M059J (cell line): ENCODE measurements around the gene ASIC2. TPM values are rescaled to one million over a fixed set of nuclear protein-coding genes. Genes with fewer than 3 reads are reported as not detected.

Experiments used
- DNase-seq: peaks from one replicate; pipeline ENCODE4 v3.0.0-alpha.2; 2012; ENCODE audit warnings: low read depth
- total RNA-seq: library from RNA; depleted of rRNA; stranded (reverse); fragments of >200 nt; shearing (Covaris generic); gene quantifications from 2 replicates; pipeline ENCODE4 v1.2.3, GENCODE V29; 2014

ASIC2 gene
- total RNA-seq, 1 experiment from 2014 or later, result not detected

GRCh38 chr17:33115366-33115765, 177.7 kb downstream of the ASIC2 start:
- no peak for DNase-seq

- DNase-seq, result no peak
Measured at GRCh38 chr17:33113991-33114370, 179.1 kb downstream of the ASIC2 start.

DNA sequence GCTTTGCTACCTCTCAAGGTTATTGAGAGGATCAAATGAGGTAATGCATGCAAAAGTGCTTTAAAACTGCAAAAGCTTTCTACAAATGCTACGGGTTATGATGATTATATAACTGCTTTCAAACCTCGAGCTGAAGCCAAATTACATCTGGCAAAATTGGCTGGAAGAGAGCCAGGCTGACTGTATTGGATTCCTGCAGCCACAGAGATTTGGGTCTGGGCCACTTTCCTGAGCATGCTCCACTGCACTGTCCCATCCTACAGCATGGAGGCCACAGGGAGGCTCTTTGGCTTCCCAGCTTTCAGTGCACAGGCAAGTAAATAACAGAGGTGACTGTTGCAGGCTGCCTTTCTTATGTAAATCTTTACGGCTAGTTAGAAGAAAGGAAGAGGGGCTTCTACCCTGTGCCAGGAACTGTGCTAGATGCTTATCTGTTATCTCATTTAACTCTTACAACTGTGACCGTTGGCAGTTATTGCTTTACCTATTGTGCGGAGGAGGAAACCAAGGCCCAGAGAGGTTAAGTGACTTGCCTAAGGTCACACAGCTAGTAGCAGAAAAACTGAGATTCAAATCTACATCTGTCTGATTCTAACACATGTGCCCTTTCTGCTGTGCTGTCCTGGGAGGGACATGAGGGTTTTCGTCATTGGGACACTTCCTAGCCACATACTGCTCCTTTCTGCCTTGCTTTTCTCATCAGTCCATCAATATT, 179.7 kb downstream of the ASIC2 start:
- DNase-seq, result peak; percentile 7

DNA sequence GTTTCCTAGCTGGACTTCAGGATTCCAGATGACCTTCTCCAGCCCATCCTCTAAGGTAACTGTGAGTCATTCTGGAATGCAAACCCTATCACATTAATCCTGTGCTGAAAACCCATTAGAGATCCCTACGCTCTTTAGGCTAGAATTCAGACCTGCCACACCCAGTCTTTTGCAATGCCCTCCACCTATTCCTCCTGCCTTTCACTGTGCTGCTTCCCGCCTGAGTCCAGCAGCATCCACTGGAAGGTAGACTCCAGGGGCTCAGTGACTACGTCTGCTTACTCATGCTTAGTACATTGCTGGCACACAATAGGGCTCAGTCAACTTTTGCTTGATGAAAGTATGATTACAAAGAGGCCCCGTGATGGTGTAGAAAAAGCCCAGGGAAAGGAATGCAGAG, 180.3 kb downstream of the ASIC2 start:
- DNase-seq, result peak; percentile 26

DNA sequence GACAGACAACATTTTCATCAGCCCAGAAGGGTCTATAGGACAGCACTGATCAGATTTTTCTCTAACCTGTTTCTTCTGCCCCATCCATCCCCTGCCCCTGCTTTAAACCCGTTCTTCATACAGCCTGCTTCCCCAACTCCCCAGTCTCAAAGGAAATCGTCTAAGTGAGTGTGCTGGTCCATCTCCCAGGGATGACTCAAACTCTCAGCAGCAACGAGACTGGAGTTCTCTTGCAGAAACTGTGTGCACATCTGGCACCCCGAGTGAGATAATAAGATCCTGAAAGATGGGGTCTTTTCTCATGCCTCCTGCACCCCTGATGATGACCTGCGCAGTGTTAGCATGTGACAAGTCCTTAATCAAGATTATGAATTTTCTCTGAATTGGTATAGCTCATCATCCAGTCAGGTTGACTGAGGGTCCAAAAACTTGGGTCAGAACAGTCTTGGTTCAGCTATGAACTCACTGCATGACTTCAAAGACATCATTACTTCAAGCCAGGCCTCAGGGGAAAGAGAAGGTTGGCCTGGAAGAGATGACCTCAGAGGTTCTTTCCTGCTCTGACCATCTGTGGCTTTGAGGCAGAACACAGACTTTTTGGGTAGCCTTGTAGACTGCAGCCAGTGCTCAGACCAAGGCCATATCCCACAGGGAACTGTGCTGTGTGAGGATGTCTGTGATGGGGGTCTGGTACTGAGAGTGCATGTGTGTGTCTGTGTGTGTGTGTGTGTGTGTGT, 183.6 kb downstream of the ASIC2 start:
- DNase-seq, result no peak

DNA sequence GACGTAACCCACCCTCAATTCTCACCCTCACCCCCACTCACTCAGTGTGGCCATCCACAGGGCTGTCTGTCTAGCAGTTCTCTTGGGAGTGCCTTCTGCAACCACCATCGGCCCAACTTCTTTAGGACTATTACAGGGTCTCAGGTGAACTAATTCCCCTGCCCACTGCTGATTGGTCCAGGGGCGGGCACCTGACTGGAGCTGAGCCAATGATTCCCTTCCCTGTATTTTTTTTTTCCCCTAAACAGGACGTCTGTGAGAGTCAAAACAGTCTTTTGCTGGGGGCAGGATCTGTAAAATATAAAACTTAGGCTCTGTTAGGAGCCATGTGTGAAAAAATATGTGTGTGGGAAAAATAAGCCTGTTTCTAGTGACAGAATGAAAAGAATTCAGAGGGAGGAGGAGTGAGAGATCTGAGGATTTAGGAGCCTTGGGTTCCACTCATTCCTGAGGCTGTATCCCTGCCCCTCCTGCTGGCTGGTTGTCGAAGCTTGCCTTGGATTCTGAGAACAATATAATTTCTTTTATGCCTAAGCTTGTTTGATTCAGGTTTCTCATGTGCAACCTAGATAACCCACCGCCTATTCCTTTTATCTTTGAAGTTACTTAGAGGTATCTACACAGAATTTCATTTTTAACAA, 186.4 kb downstream of the ASIC2 start:
- no peak for DNase-seq

DNA sequence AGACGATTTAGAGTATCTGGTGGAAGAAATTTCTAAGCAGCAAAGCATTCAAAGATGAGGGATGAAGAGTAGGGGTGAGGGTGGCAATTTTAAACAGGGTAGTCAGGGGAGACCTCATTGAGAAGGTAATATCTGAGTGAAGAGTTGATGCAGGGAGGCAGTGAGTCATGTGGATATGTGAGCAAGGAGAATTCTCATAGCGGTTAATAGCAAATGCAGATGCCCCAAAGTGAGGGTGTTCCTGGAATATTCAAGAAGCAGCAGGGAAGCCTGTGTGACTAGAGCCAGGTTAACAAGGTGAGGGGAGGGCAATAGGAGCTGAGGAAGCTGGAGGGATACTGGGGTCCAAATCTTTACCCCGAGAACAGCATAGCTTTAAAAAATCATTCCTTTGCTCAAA, 187.2 kb downstream of the ASIC2 start:
- no peak for DNase-seq

DNA sequence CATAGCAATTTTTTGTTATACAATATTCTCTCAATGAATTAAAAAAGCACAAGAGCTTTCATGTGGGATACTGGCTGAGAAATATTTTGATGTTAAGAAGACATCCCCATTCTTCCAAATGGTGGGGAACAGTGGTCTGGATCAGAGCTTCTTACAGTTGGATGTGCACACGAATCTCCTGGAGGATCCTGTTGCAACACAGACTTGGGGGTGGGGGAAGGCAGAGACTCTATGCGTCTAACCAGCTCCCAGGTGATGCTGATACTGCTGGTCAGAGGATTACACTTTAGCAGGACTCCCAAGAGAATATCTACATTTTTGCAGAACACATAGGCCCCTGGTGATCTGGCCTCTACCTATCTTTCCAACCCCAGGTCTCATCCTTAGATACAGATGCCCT, 193.2 kb downstream of the ASIC2 start:
- no peak for DNase-seq

DNA sequence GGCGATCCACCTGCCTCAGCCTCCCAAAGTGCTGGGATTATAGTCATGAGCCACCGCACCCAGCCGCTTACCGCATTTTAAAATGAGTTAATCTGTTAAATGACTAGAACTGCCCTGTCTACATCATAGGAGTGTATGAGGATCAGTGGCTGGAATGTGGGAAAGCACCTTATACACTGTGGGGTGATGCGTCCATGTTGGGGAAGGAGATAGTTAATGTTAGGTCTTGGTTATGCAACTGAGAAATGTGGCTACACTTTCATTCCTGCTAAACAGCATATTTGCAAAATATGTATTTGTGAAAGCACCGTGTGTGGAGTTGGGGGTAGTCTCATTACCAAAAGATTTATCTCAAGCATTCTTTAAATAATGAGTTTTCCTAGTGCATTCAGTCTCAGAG, 193.8 kb downstream of the ASIC2 start:
- no peak for DNase-seq

DNA sequence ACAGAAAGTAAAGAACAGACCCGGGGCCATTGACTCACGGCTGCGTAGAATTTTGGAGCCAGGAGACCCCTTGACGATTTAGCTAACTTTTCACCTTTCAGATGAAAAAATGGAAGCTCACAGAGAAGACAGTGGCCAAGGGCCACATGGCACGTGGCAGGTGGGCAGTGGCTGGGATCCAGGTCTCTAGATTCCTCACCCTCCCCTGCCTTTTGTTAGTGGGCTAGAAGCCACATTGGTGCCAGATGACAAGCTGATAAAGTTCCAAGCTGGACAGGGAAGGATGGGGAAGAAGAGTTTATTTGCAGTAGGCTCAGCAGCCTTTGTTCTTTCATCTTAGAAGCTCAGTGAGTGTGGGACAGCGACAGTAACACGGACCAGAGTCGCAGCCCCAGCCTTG, 195.7 kb downstream of the ASIC2 start:
- no peak for DNase-seq

GRCh38 chr17:33096161-33096560, 196.9 kb downstream of the ASIC2 start:
- no peak for DNase-seq

DNA sequence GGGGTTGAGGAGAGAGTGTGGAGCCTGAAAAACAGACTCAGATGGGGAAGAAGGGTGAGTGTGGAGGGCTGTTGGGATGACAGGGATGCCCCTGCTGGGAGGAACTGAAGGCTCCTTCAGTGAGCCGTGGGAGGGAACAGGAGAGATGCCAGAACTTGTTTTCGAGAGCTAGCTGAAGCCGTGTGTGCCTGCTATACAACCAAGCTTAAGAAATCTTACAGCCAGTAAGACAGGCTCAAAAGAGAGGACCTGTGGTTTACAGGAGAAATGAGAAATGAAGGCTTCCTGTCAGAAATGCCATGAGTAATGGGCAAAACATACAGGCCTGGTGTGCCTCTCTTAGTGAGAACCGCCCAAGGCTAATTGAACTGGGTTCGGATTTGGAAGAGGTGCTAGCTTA, 201.8 kb downstream of the ASIC2 start:
- DNase-seq, result peak; percentile 46

- peak; percentile 3 for DNase-seq
Measured at GRCh38 chr17:33090806-33091205, 202.3 kb downstream of the ASIC2 start.

GRCh38 chr17:33086878-33087277, 206.2 kb downstream of the ASIC2 start:
- DNase-seq, result no peak

GRCh38 chr17:33086041-33086440, 207.1 kb downstream of the ASIC2 start:
- DNase-seq, result no peak

GRCh38 chr17:33085256-33085655, 207.8 kb downstream of the ASIC2 start:
- DNase-seq, result no peak

DNA sequence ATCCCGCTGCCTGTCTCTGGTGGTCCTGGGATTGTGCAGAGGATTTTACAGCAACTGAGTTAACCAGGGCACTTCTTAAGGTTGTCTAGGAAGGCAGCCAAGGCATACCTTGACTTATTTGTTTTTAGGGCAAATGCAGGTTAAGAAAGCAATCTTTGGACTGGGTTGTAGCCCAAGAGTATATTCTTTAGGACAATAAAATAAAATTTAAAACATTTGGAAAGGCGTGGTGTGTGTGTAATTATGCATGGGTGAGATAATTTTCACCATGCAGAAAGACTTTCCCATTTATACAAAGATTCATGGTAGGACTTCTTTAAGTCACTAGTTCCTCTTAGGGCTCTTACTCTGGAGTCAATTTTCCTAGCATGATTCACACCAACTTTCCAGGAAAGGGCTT, 208.3 kb downstream of the ASIC2 start:
- no peak for DNase-seq

GRCh38 chr17:33082529-33083173, 210.4 kb downstream of the ASIC2 start:
- DNase-seq, result no peak

DNA sequence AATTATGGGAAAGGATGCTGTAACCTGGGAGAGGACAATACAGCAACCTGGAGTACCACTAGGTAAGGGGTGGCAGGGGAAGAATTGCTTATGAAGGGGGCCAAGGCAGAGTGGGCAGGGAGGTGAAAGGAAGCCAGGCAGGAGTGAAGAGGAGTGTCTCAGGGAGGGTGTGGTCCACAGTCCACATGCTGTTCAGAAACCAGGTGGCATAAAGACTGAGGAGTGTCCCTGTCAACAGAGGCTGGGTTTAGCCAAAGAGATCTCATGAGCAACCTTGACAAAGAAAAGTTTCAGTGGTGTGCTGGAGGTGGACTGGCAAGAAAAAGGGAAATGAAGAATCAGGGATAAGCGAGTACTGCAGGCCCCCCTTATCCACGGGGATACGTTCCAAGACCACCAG, 213.0 kb downstream of the ASIC2 start:
- no peak for DNase-seq

- no peak for DNase-seq
Measured at GRCh38 chr17:33079201-33079600, 213.9 kb downstream of the ASIC2 start.

DNA sequence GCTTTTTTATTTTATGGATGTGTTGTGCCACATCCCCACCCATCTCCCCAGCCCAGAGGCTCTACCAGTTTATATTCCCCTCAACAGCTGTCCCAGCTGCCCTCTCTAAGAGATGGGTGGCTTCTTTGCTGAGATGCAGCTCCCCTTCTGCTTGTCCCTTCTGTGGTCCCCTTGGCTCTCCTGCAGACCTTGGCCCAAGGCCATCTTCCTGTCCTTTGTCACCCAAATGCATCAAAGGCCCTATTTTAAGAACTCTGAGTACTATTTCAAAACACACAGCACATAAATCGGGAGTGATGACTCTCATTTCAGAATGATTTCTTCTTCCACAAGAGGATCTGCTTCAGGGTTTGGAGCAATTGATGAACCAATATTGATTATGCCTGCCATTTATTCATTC, 216.1 kb downstream of the ASIC2 start:
- no peak for DNase-seq

DNA sequence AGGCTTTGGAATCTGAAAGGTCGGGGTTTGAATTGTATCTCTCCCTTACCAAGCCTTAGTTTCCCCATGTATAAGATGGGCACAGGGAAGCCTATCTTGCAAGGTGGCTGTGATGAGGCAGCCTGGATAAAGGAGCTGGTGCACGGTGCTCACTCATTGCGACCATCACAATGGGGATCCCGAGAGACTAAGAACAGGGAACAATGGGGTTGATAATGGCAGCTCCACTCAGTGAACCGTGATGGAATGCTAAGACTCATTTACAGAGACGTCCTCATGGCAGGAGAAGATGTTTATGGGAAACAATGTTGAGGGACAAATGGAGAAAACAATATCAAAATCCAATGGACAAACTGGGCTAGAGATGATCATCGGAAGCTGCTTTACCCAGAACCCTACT, 219.7 kb downstream of the ASIC2 start:
- no peak for DNase-seq
